HG03565 (cell line): ENCODE data around the gene CLDN9.
A peak's percentile ranks its signal among the peaks of the same experiment; 100 is the strongest.
"Not testable (repeated sequence)": the region's sequence is repeated elsewhere in the genome, so short reads cannot be mapped to it uniquely, and the experiment has no call there.

Experiments used
- ATAC-seq: cut with Tn5 transposase; IDR thresholded peaks from one replicate; pipeline ENCODE4 v1.9.1; 2021; ENCODE audit warnings: mild to moderate bottlenecking, moderate library complexity; ENCODE audit not compliant: unreplicated experiment

CLDN9 gene

DNA sequence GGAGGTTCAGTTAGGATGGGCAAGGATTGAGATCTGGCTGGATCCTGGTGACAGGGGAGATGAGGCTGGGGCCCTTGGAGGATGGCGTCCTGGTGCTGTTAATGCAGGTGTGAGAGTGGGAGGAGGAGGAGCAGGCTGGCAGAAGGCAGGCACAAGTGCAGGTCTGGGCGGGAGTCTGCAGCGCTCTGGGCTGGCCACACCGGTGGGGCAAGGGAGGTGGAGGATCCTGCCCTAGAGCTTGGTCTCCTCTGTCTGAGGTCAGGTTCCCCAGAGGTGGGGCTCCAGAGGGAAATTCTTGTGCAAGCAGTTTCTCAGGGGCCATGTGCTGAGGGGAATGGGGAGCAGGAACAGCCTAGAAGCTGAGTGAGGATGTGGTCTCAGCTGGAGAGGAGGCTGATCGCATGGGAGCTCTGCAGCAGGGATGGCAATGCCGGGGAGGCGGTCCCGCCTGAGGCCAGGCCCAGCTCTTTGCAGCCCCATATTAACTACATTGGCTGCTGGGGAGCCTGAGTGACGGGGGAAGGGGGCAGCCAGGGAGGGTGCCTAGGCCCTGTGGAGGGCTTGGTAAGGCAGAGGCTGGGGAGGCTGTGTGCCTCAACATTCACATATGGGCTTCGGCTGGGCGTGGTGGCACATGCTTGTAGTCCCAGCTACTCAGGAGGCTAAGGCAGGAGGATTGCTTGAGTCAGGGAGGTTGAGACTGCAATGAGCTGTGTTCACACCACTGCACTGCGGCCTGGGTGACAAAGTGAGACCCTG is 40.0 kb downstream of the CLDN9 start:
- not testable (repeated sequence) for ATAC-seq

DNA sequence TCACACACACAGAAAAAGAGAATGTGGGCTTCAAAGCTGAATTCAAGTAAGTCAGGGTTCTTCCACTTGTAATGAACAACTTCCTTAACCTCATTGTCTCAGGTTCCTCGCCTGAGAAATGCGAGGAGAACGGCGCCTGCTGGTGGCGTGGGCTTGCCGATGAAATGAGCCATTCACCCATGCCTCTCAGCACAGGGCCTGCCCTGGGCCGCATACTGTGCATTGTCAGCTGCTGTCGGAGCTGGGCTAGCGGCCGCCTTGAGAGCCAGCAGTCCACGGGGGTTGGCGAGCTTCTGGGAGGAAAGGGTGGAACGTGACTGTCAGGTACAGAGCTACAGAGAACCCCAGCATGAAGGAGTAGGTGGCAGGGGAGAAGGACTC is 40.6 kb downstream of the CLDN9 start:
- ATAC-seq: not testable (repeated sequence)

DNA sequence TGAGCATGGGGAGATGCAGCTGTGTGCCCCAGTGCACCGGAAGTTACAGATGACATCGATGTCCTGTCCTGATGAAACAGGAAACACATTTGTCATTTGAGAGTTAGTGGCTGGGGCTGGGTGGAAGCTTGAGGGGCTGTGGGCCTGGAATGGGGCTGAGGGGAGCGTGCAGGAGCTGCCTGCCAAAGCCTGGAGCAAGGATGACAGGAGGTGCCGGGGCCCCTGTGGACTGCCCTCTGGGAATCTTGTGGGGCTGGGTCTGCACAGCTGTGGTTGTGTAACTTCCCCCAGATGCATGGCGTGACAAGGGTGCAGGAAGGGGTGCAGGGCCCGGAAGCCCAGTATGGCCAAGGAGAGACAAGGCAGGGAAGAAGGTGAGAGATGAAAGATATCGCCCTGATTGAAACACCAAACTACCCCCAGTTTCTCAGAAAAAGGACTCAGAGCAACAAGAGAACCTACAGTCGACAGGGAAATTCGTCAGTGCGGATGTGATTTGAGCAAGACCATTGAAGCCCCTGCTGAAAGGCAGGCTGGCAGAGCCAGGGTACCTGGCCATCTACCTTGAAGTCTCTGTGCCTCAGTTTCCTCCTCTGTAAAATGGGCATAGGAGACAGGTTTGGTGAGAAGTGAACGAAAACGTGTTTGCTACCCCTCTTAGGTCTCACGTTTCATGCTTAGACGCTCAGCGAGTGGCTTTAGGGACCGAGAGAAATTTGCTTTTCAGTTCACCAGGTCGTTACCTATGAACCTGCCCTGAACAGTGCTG is 42.4 kb downstream of the CLDN9 start:
- no peak for ATAC-seq

DNA sequence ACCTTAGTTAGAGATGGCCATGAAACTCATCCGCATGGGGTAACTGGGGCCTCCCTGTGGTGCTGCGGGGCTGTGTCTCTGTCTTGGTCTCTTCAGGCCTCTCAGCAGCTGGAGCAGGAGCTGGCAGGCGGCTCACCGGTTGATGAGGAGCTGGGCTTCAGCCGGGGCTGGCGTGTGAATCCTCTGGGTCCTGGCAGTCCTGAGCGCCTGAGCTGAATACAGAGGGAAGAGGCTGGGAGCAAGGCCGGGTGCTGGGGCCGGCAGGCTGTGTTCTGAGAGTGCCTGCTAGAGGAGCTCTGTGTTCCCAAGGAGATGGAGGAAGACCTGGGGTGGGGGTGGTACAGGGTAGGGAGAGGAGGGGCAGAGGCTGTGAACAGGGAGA is 43.0 kb downstream of the CLDN9 start:
- ATAC-seq: not testable (repeated sequence)

DNA sequence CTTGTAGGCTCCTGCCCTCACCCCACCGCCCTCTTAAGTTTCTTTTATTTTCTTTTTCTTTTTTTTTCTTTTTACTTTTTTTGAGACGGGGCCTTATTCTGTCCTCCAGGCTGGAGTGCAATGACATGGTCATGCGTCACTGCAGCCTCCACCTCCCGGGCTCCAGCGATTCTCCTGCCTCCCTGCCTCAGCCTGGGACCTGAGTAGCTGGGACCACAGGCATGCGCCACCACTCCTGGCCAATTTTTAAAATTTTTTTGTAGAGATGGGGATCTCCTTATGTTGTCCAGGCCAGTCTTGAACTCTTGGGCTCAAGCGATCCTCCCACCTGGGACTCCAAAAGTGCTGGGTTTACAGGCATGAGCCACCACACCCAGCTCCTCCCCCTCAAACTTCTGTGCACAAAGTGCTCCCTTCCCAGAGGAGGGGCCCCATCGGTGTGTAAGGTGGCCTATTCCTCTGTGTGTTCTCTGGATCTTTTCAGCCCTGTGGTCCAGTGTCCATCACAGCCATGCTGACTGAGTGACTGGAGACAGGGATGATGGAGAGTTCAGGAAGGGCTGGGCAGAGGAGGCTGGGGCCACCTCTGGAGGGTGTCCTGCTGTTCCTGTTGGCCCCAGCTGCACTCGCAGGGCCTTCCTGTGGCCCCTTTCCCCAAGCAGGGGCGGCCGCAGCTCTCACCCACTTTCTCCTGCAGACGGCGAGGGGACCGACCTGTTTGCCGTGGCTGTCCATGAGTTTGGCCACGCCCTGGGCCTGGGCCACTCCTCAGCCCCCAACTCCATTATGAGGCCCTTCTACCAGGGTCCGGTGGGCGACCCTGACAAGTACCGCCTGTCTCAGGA is 43.8 kb downstream of the CLDN9 start:
- no peak for ATAC-seq

DNA sequence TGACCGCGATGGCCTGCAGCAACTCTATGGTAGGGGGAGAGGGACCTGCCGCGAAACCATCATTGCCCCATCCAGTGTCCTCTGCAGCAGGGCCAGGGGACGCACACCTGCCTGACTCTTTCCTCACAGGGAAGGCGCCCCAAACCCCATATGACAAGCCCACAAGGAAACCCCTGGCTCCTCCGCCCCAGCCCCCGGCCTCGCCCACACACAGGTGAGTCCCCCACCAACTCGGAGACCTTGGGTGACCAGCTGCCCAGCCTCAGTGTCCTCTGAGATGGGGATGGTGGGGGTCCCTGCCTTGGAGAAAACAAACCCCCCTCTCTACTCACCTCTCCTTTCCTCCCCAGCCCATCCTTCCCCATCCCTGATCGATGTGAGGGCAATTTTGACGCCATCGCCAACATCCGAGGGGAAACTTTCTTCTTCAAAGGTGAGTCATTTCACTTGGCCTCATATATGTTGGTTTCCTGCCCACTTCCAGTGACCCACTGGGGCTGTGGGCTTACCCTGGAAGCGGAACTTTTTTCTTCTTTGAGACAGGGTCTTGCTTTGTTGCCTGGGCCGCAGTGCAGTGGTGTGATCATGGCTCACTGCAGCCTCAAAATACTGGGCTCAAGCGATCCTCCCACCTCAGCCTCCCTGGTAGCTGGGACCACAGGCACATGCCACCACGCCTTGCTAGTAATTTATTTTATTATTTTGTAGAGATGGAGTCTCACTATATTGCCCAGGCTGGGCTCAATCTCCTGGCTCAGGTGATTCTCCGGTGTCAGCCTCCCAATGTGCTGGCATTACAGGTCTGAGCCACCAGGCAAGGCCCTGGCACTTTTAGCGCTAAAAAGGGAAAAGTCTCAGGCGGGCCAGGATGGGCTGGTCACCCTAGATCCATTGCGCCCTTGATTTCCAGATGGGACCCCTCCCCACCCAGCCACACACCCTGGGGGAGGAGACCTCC is 44.7 kb downstream of the CLDN9 start:
- ATAC-seq: no peak

DNA sequence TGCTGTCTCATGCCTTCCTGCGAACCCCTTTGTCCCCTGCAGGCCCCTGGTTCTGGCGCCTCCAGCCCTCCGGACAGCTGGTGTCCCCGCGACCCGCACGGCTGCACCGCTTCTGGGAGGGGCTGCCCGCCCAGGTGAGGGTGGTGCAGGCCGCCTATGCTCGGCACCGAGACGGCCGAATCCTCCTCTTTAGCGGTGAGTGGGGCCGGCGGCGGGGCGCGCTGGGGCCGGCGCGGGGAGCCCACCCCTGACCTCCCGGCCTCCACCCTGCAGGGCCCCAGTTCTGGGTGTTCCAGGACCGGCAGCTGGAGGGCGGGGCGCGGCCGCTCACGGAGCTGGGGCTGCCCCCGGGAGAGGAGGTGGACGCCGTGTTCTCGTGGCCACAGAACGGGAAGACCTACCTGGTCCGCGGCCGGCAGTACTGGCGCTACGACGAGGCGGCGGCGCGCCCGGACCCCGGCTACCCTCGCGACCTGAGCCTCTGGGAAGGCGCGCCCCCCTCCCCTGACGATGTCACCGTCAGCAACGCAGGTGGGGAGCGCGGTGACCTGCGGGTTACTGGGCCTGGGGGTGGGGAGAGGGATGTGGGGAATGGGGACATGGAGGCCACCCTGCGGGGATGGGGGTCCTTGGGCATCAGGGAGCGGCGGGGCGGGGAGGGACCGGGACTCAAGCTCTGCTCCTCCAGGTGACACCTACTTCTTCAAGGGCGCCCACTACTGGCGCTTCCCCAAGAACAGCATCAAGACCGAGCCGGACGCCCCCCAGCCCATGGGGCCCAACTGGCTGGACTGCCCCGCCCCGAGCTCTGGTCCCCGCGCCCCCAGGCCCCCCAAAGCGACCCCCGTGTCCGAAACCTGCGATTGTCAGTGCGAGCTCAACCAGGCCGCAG is 45.7 kb downstream of the CLDN9 start:
- ATAC-seq: no peak

DNA sequence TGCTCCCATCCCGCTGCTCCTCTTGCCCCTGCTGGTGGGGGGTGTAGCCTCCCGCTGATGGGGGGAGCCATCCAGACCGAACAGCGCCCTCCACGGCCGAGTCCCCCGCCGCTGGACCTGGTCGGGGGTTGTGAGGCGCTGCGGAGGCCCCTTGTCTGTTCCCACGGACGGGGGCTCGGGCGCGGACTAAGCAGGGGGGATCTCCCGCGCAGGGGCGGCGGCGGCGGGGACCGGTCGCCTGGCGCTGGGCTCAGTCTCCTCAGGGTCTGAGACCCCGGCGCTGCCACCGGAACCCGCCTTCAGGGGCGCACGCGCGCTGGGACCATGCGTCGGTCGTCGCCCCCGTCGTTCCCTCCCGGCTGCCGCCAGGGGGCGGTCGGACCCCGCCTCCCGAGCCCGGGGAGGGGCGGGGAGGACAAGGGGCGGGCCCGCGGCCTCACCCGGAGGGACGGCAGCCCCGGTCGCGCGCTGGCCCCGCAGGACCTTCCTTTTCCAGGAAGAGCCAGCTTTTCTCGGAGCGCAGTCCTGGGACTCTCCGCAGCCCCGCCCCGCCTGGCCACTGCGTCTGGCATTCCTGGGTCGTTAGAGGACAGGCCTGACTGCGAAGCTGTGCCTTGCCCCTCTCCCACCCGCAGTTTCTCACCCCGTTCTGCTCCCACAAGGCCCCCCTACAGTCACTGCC is 46.5 kb downstream of the CLDN9 start:
- ATAC-seq: peak; percentile 86

DNA sequence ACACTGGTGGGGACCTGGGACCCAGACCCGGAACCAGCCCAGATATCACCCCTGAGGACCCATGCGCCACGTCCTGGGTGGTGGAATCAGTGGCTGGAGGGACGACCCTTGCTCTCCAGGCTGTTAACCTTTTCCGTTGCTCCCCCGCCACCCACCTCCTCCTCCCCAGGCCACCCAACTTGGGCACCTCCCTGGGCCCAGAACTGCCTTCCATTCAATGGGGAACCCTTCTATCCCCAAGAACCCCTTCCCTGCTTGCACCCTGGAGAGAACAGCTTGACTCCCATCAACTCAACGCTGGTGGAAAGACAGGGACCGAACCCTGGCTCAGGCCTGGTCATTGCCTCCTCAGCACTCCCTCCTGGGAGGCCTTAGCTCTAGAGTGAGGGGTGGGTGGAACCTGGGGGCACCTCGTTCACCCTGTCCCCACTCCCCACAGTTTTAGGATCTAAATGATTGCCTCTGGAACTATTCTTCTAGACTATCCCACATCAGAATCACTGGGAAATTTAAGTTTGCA is 47.1 kb downstream of the CLDN9 start:
- ATAC-seq: no peak

DNA sequence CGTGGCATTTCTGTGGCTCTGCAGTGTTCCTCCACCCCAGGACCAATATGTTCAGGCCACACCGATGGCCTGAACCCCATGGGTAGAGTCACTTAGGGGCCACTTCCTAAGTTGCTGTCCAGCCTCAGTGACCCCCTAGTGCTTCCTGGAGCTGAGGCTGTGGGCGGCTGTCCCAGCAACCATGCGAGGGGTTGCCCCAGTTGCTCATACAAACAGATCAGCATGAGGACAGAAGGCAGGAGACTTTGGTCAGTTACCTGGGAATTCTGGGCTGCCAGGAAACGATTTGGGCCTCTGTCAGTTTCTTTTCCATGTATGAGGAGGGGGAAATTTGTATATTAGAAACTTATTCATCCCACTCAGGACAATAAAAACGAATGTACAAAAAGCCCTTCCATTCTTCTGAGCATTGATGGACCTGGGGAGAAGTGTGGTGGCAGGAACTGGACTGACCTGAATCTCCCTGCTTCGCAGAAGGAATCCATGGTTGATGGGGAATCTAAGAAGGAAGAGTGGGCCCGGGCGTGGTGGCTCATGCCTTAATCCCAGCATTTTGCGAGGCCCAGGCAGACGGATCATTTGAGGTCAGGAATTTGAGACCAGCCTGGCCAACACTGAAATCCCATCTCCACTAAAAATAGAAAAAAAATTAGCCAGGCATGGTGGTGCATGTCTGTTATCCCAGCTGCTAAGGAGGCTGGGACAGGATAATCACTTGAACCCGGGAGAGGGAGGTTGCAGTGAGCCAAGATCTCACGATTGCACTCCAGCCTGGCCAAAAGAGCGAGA is 47.8 kb downstream of the CLDN9 start:
- ATAC-seq: no peak

DNA sequence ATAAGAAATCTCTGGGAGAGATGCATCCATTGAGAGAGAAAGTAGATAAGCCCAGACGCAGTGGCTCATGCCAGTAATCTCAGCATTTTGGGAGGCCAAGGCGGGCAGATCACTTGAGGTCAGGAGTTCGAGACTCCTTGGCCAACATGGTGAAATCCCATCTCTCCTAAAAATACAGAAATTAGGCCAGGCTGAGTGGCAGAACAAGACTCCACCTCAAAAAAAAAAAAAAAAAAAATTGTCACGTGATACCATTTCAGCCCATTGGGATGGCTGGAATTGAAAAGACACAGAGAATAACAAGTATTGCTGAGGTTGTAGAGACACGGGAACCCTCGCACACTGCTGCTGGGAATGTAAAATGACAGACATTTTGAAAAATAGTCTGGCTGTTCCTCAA is 49.8 kb downstream of the CLDN9 start:
- ATAC-seq: no peak

DNA sequence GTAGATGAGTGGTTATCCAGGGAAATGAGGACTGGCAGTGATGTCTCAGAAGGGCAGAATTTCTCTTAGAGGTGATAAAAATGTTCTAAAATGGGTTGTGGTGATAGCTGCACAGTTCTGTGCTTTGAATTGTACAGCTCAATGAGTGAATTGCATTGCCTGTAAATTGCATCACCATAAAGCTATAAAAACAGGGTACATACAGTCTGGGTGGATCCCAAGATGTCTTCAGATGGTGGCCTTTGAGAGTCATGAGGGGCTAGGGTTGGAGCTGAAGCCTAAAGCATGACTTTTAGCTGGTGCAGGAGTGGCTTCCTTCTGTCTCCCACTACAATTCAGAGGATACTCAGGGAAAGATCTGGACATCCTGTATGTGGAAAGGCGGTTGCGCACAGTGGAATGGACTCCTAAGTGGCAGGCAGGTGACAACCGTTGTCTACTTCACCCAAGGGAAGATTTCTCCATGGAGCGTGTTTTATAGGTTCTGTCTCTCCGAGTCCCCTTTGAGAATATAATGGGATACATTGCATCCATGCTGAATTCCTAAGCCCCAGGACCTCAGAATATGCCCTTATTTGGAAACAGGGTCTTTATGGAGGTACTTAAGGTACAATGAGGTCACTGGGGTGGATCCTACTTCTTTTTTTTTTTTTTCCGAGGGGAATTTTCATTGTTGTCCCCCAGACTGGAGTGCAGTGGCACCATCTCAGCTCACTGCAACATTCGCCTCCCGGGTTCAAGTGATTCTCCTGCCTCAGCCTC is 51.1 kb downstream of the CLDN9 start:
- no peak for ATAC-seq
